ENCODE results near the gene LEMD1.

LEMD1 gene, protein sequence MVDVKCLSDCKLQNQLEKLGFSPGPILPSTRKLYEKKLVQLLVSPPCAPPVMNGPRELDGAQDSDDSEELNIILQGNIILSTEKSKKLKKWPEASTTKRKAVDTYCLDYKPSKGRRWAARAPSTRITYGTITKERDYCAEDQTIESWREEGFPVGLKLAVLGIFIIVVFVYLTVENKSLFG

DNA sequence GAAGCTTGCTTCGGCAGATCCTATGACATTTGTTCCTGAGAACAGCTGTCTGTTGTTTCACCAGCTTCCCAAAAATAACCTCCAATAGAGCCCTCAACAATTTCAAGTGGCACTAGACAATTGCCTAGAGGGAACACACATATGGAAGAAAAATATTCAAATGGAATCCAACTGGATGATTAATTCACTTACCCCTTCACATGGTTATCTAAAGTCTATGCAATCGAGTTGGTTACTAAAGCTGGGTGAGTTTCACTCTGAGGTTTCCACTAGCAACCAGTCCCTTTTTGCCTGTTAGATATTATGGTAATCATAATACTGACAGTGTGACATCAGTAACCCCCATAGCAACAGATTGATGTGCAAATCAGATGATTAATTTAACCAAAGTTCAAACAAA lies at the start of gene LEMD1:
TSS of gene LEMD1 (minus strand) at position 259 of the 400 bp plus-strand sequence. CDS start 1,520 bp downstream, outside the sequence.
- DNase-seq (ENCODE audit: low read depth): no peak

DNA sequence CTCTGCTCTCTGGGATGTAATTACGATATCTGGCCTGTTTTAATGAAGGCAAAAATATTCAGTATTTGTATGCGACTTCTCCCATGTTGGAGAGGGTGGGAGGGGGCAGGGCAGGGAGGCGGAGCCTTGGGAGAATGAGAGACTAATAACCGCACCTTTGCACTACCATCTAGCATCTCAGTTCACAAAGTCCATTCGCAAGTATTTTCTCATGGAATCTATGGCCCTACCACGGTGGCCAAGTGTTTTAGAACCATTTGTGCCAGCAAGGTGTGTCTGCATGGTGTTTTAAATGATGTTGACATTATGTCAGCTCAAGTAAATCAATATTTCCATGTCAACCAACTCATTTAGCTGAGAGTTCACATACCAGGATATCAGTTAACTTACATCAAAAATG lies 48.3 kb upstream of the LEMD1 start:
- DNase-seq (ENCODE audit: low read depth): no peak

DNA sequence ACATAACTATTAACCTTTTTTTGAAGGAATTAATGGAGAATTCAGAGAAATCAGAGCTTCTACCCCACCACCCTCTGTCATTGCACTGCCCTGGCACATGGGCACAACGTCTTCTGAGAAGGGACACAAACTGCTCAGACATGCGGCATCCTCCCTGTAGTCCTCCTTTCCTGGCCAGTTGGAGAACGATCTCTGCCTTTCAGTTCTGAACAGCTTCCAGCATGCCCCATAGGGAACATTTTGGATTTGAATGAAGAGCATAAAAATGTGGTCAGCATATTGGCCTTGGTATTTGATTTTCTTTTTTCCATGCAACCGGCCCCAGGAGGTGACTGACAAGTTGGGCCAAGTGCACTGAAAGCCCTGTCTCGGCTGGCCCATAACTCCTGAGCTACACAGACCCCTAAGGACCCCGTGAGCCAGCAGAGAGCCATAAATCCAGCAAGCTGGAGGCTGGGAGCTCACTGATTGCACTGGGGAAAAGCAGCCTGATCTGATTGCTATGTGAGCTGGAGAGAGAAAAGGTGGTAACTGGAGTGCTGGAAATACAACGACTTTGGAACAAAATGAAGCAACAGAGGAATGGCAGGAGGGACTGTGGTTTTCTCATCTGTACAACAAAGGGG lies 44.9 kb upstream of the LEMD1 start:
- no peak for DNase-seq (ENCODE audit: low read depth)

DNA sequence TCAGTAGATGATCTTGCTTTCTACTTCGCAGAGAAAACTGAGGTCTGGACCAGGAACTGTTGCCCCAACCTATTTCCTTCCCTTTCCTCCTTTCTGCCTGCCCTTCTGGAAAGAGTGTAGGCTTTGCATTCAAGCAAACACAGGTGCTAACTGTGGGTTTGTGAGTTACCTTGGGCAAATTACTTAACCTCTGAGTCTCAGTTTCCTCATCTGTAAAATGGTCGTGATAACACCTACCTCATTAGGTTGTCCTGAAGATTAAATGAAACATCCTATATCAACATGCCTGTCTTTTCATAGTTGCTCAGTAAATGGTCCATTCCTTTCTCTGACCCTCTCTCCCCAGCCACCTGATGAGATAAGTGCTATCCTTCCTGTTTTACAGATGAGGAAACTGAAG lies 43.5 kb upstream of the LEMD1 start:
- no peak for DNase-seq (ENCODE audit: low read depth)

DNA sequence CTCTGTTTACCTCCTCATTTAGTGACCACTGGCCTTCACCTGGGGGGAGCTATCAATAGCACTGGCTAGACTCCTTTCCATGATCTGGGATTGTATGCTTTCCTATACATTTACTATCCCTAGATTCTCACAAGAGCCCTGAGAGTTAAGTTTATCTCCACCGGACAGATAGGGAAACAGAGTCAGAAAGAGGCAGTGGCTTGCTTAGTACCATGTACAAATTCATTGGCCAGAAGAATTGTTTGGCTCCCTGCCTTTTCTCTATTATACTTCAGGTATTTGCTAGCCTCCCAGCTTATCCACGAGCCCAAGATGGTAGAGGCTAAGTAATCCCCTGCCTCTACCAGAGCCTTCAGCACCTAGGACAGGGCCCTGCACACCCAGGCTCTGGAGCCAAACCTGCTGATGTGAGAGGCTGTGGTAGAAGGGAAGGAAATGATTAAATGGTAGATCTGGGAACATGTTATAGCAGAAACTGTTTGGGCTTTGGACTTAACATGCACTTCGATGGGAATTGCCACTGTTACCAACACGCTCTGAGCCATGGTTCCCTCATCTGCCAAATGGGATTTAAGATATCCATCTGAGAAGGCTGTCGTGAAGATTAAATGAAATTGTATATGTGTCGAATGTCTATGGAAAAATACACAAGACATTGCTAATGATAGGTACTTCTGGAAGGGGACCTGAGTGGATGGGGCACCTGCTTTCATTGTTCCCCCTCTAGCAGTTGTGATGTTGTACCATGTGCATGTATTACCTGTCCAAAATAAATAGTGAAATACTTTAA lies 37.1 kb upstream of the LEMD1 start:
- DNase-seq (ENCODE audit: low read depth): no peak

DNA sequence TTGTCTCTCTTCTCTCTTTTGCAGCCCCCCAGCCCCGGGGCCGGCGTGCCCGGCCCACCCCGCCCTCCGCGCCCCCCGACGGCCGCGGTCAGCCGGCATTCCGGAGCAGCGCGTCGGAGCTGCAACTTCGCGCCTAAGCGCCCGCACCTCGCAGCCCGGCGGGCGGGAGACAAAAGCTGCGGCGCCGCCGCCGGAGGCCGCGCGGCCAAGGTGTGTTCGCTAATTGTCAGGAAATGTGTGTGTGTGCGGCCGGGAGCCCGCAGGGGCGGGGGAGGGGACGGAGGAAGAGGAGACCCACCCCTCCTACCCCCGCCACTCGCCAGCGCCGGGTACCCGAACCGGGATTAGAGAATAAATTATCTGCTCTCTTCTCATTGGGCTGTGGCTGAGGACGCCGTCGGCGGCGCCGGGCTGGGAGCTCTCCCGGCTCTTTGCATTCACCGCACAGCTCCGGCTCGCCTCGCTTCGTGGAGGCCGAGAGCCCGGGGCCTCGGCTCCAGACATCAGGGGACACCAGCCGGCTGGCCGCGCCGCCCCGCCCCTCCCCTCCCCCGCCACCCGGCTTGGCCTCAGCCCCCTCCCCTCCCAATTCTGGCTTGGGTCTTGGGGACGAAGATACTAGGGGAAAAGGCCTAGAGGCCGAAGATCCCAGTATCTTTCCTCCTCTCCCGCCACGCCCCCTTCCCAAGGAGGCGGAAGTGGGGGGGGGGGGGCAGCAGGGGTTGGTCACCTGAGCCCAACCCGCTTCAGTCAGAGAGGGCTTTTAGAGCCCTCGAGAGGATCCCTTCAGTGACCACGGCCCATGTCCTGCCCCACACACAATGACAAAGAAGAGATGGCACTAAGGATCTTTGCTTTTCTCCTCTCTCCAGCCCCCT lies 35.3 kb upstream of the LEMD1 start:
- DNase-seq (ENCODE audit: low read depth): no peak

DNA sequence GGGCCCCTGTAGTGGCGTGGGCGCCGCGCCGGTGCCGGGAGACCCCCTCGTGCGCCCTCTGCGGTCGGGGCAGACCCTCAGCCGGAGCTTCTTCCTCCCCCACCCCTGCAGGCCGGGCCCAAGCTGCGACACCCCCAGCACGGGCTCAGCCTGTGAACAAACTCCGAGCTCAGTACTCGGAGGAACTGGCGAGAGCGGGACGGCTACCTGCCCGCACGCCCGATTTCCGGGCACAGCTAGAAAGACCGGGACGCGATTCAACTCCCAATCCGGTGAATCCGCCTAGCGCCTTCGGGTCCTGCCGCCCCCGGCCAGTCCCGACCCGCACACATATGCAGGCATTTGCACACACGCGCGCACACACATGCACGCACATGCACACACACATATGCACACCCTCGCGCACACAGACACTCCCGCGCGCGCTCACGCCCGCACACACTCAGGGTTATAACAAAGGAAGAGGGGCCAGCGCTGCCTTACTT lies 34.6 kb upstream of the LEMD1 start:
- DNase-seq (ENCODE audit: low read depth): no peak

DNA sequence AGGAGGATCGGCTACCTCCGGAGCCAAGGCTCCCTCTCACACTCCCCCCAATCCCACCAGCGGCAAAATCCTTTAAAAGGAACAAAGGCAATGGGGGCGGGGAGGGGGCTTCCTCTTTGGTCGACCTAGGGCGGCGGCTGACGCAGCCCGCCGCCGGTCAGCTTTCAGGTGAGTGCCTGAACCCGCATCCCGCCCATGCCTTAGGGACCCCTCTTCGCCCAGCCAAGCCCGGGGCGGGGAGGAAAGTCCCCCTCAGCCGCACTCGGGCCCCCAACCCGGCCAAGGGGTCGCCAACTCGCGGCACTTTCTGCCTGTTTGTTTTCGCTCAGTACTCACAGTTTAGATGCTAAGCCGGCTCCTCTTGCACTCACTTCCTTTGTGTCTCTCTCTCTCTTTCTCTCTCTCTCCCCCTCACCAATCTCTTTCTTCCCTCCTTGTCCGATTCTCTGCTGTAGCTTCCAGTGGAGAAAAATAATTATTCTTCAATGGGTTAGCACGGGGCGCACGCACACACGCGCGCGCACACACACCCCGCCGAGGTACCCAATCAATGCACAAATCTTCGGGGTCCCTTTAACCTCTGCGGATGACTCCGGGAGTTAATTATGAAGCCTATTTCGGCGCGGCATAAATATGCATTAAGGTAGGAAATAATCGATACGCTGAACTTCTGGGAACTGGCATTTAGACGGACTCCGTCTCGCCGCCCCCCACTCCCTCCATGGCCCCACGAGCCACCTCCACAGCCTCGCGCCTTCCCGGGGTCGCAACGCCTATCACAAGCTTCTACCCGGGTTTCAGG lies 33.9 kb upstream of the LEMD1 start, which contains the start of gene BLACAT1:
TSS of gene BLACAT1 (minus strand) at position 465 of the 802 bp plus-strand sequence.
- no peak for DNase-seq (ENCODE audit: low read depth)

DNA sequence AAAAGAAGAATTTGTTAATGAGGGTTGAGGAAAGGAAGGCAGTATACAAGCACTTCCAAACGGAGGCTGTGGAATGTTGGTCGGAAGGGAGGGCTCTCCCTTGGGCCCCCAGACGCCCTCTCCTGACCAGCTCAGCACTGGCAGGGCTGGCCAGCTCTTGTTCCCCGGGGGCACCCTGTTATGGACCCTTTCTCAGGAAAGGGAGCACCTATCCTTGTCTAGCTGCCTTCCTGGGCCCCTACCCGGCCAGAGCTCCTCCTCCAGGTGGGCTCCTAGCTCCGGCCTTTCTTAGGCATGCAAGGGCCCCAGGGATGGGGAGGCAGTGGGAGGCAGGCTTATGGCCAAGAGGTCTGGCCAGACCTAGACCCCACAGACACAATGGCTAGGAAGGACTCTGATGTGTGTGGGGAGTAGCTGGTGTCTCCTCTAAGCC lies 33.1 kb upstream of the LEMD1 start:
- DNase-seq (ENCODE audit: low read depth): no peak

DNA sequence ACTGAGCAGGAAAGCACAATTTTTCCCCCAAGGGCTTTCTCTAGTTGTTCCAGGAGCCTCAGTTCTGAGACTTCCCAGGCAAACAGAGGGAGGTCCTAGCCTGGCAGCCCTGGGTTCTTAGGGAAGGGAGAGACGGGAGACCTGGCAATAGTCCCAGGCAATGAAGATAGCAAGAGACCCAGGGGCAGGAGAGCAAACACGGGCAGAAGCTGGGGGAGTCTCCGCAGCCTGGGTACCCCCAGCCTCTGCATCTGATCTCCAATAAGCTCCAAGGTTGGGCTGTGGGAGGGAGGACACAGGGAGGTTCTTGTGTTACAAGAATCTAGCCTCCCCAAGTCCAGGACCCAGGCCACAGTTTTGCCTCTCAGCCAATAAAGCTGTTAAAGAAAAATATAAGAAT lies 31.6 kb upstream of the LEMD1 start:
- no peak for DNase-seq (ENCODE audit: low read depth)

DNA sequence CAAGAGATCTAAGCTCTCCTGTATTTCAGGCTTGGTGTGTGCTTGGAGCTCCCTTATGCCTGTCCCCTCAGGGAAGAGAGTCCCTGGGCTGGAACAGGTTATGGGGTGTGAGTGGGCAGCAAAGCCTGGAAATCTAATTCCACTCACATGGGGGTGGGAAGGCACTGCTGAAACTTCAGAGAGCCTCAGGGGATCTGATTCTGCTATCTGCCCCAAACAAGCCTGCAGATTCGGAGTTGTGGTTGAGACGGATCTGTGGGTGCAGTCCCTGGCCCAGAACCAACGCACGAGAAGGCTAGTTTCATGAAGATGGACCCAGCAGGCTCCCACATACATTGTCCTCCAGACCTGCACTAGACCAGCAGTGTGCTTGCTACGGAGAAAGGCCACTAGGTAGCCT lies 31.1 kb upstream of the LEMD1 start:
- no peak for DNase-seq (ENCODE audit: low read depth)

DNA sequence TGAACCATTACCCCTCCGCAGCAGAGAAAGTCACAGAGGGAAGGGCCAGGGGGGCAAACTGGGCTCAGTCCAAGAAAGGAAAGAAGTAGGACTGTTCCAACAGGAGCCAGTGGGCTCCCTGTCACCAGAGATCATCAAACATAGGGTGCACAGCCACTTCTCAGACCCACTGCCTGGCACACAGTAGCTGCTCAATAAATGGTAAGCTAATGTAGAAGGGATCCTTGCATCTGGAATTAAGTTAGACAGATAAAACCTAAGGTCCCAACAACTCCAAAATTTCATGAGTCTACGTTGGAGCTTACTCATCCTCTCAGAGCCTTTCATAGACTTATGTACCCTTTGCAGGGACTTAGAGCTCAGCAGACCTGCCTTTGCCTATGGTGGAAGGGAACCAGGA lies 30.5 kb upstream of the LEMD1 start:
- no peak for DNase-seq (ENCODE audit: low read depth)

DNA sequence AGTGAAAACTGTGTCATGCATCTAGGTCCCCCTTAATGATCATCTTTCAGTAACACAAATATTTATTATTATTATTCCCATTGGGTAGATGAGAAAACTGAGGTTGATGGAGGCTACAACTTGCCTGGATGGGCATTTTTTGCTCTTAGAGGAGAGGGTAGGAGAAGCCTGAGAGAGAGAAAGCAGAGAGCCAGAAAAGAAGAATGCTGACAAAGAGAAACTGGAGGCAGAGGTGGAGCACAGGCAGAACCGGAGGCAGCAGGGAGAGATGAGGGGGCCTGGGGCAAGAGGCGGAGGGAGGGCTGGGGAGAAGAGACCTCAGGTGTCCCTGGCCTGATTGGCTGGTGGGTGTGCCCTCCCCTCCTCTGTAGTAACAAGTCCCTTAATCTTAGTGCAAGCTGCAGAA lies 29.9 kb upstream of the LEMD1 start:
- DNase-seq (ENCODE audit: low read depth): no peak

DNA sequence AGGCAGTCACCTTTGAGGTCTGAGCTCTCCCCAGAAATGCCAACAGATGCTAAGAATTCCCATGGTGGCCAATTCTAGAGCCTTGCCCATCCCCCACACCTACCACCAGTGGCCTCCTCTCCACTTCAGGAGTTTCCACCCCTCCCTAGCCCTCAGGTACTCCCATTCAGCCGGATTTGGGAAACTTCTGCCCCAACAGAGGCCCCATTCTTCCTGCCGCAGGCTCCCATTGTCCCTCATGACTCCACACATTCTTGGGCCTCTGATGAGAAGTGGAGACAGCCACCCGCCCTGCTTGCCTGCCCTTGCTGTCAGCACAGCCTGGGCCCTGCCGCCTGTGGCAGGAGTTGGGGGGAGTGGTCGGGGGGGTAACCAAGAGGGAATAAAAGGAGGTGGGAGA lies 29.3 kb upstream of the LEMD1 start:
- DNase-seq (ENCODE audit: low read depth): no peak

DNA sequence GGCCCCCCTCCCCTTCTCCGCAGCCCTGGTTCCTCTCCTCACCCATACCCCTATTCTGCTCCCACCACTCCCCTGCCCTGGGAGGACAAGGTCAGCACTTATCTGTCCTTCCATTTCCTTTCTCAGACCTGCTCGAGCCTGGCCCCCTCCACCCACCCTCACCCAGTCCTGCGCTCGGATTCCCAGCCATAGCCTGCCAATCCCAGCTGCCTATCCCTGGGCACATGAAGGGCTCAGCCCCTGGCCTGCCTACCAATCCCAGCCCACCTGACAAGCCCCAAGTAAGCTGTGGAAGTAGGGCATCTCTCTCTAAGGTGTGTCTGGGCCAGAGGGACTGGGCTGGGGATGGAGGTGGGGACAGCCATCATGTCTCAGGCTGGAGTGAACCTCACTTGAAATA lies 28.6 kb upstream of the LEMD1 start:
- no peak for DNase-seq (ENCODE audit: low read depth)

DNA sequence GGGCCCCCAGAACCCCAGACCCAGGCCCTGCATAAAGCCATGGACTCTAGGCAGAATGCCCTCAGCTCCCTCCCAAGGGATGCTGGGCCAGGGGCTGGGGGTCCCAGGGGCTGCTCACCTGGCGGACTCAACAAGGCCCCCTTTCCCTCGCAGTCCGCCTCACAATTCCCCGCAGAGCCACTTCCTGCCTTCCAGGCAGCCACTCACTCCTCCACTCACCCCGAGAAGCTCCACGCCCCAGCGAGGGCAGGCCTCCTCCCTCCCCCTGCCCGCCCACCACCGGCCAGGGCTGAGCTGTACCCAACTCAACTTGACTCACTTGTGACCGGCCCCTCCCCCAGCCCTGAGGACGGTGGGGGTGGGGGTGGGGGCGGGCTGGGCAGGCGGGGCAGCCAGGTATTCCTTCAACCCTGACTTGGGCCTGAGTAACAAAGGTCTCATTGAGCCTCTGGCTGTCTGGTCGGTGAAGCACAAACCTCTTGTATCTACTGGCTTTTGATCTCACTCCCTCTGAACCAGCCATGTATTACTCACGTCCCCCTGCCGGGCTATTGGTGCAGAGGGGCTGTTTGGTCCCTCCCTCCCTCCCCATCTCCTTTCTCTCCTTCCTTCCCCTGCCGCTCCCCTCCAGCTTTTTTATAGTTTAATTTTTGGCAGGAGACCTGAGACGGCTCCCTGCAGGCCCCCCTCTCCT lies 28.0 kb upstream of the LEMD1 start:
- DNase-seq (ENCODE audit: low read depth): no peak

DNA sequence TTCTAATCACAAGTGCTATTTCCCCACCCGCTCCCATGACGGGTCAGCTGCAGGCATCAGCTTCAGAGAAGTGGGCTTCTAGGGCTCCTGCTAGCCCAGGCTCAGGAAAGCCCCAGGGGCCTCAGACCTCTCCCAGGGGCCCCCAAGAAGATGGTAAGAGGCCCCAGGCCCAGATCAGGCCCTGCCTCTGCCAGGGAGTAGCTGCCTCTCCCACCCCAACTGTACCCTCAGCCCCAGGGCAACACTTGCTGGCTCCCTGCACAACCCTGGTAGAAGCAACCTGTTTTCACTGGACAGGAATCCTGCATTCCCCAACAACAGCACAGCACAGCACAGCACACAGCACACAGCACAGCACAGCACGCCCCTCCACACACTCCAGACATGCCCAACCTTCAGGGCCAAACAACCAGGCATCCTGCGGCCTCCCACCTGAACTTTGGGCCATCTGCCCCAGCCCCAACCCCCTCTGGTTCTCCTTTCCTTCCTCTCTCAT lies 27.4 kb upstream of the LEMD1 start:
- no peak for DNase-seq (ENCODE audit: low read depth)

DNA sequence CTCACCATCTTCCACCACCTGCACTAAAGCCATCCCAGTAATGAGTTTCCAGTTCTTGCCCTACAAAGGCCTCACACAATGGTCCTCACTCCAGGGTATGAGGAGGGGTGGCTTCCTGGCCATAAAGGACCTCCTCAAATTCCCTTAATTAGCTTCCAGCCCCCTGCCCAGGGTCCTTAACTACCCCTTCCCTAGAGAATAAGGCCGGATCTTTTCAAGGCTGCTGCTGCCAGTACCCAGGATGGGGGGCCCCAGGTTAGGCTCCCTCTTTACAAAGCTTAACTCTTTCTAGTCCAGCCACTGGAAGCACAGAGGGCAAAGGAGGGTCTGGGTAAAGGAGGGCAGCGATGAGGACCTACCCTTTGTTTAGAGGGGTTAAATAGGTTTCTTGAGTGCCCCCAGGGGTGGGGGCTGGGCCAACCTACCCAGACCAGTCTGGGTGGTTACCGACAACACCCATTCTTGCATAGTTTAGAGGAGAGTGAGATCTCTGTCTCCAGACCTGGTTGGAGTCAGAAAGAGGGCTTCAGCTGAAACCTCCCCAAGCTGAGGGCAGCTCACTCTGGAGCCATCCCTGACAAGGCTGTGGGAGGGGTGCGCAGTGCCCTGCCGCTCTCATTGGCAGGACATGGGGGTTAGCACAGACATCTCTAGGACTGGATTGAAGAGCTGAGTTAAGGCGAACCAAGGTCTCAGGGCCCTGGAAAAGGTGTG lies 26.8 kb upstream of the LEMD1 start:
- no peak for DNase-seq (ENCODE audit: low read depth)

DNA sequence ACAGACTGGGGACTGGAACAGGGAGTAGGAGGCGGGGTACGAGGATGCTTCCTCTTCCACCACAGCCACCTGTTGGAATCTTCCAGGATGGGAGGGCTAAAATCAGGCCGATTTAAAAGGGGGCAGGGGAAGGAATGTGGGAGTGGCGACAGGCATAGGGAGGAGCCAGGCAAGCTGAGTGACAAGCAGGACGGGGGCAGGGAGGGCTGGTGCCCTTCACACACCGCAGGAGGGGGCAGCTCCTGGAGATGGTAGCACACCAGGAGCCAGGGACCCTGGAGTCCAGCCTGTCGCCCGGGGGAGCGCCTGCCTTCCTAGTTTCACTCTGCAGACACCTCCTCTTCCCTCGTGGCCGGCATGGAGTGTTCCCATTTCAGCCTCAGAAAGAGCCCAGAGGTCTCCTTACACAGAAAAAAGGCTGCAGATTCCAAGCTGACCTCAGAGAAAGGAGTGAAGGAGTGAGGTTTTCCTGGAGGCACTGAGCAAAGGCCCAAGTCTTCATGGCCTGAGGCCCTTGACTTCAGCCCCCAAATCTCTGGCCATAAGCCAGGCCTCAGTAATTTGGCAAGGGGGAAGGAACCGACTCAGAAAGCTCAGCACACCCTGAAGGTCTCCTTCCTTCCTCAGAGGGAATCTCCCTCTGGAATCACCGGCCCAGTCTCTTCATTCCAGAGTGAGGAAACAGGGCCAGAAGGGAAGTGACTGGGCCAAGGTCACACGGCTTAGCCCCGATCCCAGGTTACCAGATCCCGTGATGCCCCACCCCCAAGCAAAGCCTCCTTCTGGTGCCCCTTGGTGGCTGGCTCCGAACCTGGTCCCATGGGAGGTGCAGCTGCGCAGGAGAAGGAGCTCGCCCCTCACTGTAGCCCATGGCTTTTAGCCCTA lies 25.8 kb upstream of the LEMD1 start:
- DNase-seq (ENCODE audit: low read depth): no peak

Data from T-helper 22 cell (primary cell).